Measurements from ENCODE around the gene MRPL47. TPM values are rescaled to one million over a fixed set of nuclear protein-coding genes. Genes with fewer than 3 reads are reported as not detected.
A peak's percentile ranks its signal among the peaks of the same experiment; 100 is the strongest.

Gene MRPL47
- total and polyA plus RNA-seq, 2 of the 13 experiments (the other 11 are each of a cell fraction or from before 2014, with no cell fraction given), result 36.1 to 83.8 TPM

- TF ChIP-seq ZNF17 (CRISPR knock-in tag; IDR thresholded peaks at IDR 0.05), result no peak
- TF ChIP-seq ZNF703 (CRISPR knock-in tag; IDR thresholded peaks at IDR 0.05; ENCODE audit: borderline replicate concordance), result no peak
- no peak for TF ChIP-seq ARNTL (CRISPR knock-in tag; IDR thresholded peaks at IDR 0.05)
- peak; percentile 66 for TF ChIP-seq ZNF263 (CRISPR knock-in tag; IDR thresholded peaks at IDR 0.05)
- TF ChIP-seq XBP1 (CRISPR knock-in tag; IDR thresholded peaks at IDR 0.05), result no peak
- 0 out of 2 replicates have a peak, but pooled peaks have one; percentile 4 for TF ChIP-seq STAG1 (CRISPR knock-in tag; IDR thresholded peaks at IDR 0.05)
- peak; percentile 92 for TF ChIP-seq HNRNPLL (IDR thresholded peaks at IDR 0.05; ENCODE audit: low read depth, low read length, poor library complexity, severe bottlenecking)
- TF ChIP-seq ZNF292 (CRISPR knock-in tag; IDR thresholded peaks at IDR 0.05; ENCODE audit: borderline replicate concordance, low read depth), result 0 out of 2 replicates have a peak, but pooled peaks have one; percentile 18
- peak; percentile 20; the same call in 1 of the 2 replicates for TF ChIP-seq RAD21 (CRISPR knock-in tag; IDR thresholded peaks at IDR 0.05)
- TF ChIP-seq ESRRA (CRISPR knock-in tag; IDR thresholded peaks at IDR 0.05; ENCODE audit: low read depth), result 0 out of 2 replicates have a peak, but pooled peaks have one; percentile 1
- TF ChIP-seq FOSL2 (CRISPR knock-in tag; IDR thresholded peaks at IDR 0.05), result no peak
- peak; percentile 78 for TF ChIP-seq ZNF280D (CRISPR knock-in tag; IDR thresholded peaks at IDR 0.05)
- 0 out of 2 replicates have a peak, but pooled peaks have one; percentile 27 for TF ChIP-seq SIN3A (IDR thresholded peaks at IDR 0.05; ENCODE audit: borderline replicate concordance, low read depth, low read length)
- 0 out of 2 replicates have a peak, but pooled peaks have one; percentile 35 for TF ChIP-seq ZSCAN29 (CRISPR knock-in tag; conservative IDR thresholded peaks at IDR 0.05)
- TF ChIP-seq GZF1 (CRISPR knock-in tag; IDR thresholded peaks at IDR 0.05), result 0 out of 2 replicates have a peak, but pooled peaks have one; percentile 30
- peak; percentile 64 for TF ChIP-seq RBFOX2 (IDR thresholded peaks at IDR 0.05; ENCODE audit: low read depth, low read length)
- TF ChIP-seq REXO4 (CRISPR knock-in tag; IDR thresholded peaks at IDR 0.05; ENCODE audit: borderline replicate concordance), result no peak
- 0 out of 2 replicates have a peak, but pooled peaks have one; percentile 8 for TF ChIP-seq ERF (CRISPR knock-in tag; IDR thresholded peaks at IDR 0.05)
- TF ChIP-seq THRA (CRISPR knock-in tag; IDR thresholded peaks at IDR 0.05; ENCODE audit: borderline replicate concordance), result no peak
- TF ChIP-seq AHDC1 (CRISPR knock-in tag; IDR thresholded peaks at IDR 0.05; ENCODE audit: borderline replicate concordance), result 0 out of 2 replicates have a peak, but pooled peaks have one; percentile 18
- no peak for TF ChIP-seq U2AF2 (IDR thresholded peaks at IDR 0.05; ENCODE audit: low read depth, low read length)
These were observed 41.1 kb downstream of the MRPL47 start (continued) for GRCh38 chr3:179563271-179563783.
